CD4-positive, alpha-beta T cell treated with Interleukin-12 subunit alpha and Interleukin-12 subunit beta, for 1 hour (primary cell): ENCODE data around the gene BEND6.

ENCODE experiments used
- DNase-seq: peaks from one replicate; pipeline ENCODE4 v3.0.0-alpha.2; 2020

The BEND6 gene

GRCh38 chr6:56954403-56955170, at the start of gene BEND6:
Gene BEND6, plus strand, starts transcription at chr6:56955107. Its CDS starts 26,704 bp downstream, at chr6:56981811.
- DNase-seq: no peak

- DNase-seq: no peak
Observed at GRCh38 chr6:56905378-56905777, 49.5 kb upstream of the BEND6 start.

- no peak for DNase-seq
Observed at GRCh38 chr6:56906752-56907151, 48.2 kb upstream of the BEND6 start.

GRCh38 chr6:56909115-56909907, 45.6 kb upstream of the BEND6 start:
- DNase-seq: no peak

GRCh38 chr6:56911847-56912246, 43.1 kb upstream of the BEND6 start:
- DNase-seq: no peak

- no peak for DNase-seq
Observed at GRCh38 chr6:56913285-56914074, 41.4 kb upstream of the BEND6 start.

GRCh38 chr6:56914798-56915658, 39.9 kb upstream of the BEND6 start:
- no peak for DNase-seq

GRCh38 chr6:56915832-56916231, 39.1 kb upstream of the BEND6 start:
- DNase-seq: no peak

- no peak for DNase-seq
Observed at GRCh38 chr6:56916849-56917551, 37.9 kb upstream of the BEND6 start.

- DNase-seq: no peak
Observed at GRCh38 chr6:56922645-56923044, 32.3 kb upstream of the BEND6 start.

GRCh38 chr6:56923565-56923964, 31.3 kb upstream of the BEND6 start:
- DNase-seq: no peak

- DNase-seq: no peak
Observed at GRCh38 chr6:56927538-56928453, 27.1 kb upstream of the BEND6 start.

GRCh38 chr6:56930846-56931245, 24.1 kb upstream of the BEND6 start:
- no peak for DNase-seq

- no peak for DNase-seq
Observed at GRCh38 chr6:56932910-56933477, 21.9 kb upstream of the BEND6 start.

GRCh38 chr6:56933650-56934049, 21.3 kb upstream of the BEND6 start:
- DNase-seq: no peak

GRCh38 chr6:56934876-56935275, 20.0 kb upstream of the BEND6 start:
- no peak for DNase-seq

- DNase-seq: no peak
Observed at GRCh38 chr6:56936466-56936865, 18.4 kb upstream of the BEND6 start.

GRCh38 chr6:56938649-56939191, 16.2 kb upstream of the BEND6 start:
- DNase-seq: no peak

GRCh38 chr6:56940463-56940862, 14.4 kb upstream of the BEND6 start:
- no peak for DNase-seq

- DNase-seq: no peak
Observed at GRCh38 chr6:56940977-56941376, 13.9 kb upstream of the BEND6 start.
